ENCODE results near the gene SH3BGRL2. TPM values are rescaled to one million over a fixed set of nuclear protein-coding genes. Genes with fewer than 3 reads are reported as not detected.

The SH3BGRL2 gene
- total RNA-seq, 1 experiment from 2014 or later: 11.8 TPM

GRCh38 chr6:79621579-79621978 is 9.6 kb upstream of the SH3BGRL2 start:
- no peak overlapping the region for H2BK12ac ChIP-seq (ENCODE audit: insufficient read length, low read depth, low read length)
- H3K9me3 Mint-ChIP-seq: no peaks in the 10 kb centered on the region
- H3K4me1 Mint-ChIP-seq: 0 out of 4 replicates have a peak, but pooled peaks cover 0 to 5% of the 10 kb centered on the region in 2 experiments
- no peak overlapping the region for H3K9ac ChIP-seq (ENCODE audit: extremely low read depth, insufficient read length, low read length)
- no peak for TF ChIP-seq CTCF (conservative IDR thresholded peaks at IDR 0.05)
- H4K91ac ChIP-seq (ENCODE audit: insufficient read length, low read depth, low read length): no peak overlapping the region
- H3K36me3 Mint-ChIP-seq (ENCODE audit: insufficient read depth in 1 of 3, low read depth in 3 of 3): no peaks in the 10 kb centered on the region
- no peaks in the 10 kb centered on the region for H4K20me1 ChIP-seq (ENCODE audit: control insufficient read depth, insufficient read depth, insufficient read length)
- H3K4me3 Mint-ChIP-seq: no peak overlapping the region
- H3K4ac ChIP-seq (ENCODE audit: low read depth, low read length): no peak overlapping the region
- no peak overlapping the region for H2AK5ac ChIP-seq (ENCODE audit: insufficient read length, low read length)
- H3K4me2 ChIP-seq (ENCODE audit: insufficient read depth, insufficient read length, low read length): no peak overlapping the region
- no peak overlapping the region for H3K27ac Mint-ChIP-seq
- no CpG with 5 or more reads among the region's 2 CpGs for whole genome bisulfite sequencing (ENCODE audit: extremely low coverage, insufficient read length, low lambda C conversion rate)
- H2AFZ ChIP-seq (ENCODE audit: low read length): no peak overlapping the region
- H3K9me3 ChIP-seq (ENCODE audit: control insufficient read depth, low read depth, low read length): no peaks in the 10 kb centered on the region
- no peak overlapping the region for H2BK15ac ChIP-seq (ENCODE audit: low read depth, low read length)
- H2BK5ac ChIP-seq (ENCODE audit: insufficient read length, low read length): no peak overlapping the region
- no peaks in the 10 kb centered on the region for H3K4me1 ChIP-seq (ENCODE audit: insufficient read depth, low read length)
- H3K56ac ChIP-seq (ENCODE audit: insufficient read length, low read depth, low read length): no peak overlapping the region
- H2BK120ac ChIP-seq (ENCODE audit: low read depth, low read length, poor library complexity, severe bottlenecking): no peak overlapping the region
- no peak overlapping the region for H4K8ac ChIP-seq (replicated peaks; ENCODE audit: insufficient read length, low read depth, low read length)
- no peak for DNase-seq
- H3K27me3 ChIP-seq (ENCODE audit: insufficient read depth, low read length): no peaks in the 10 kb centered on the region
- H3K18ac ChIP-seq (ENCODE audit: insufficient read length, low read depth, low read length): no peak overlapping the region
- no peak overlapping the region for H3K27ac ChIP-seq (ENCODE audit: insufficient read length, low read depth, low read length)
- no peak overlapping the region for H4K5ac ChIP-seq (ENCODE audit: insufficient read length, low read depth, low read length)
- H3K27me3 Mint-ChIP-seq (ENCODE audit: low read depth): no peaks in the 10 kb centered on the region; the same call in 1 of the 2 replicates
- no peak overlapping the region for H2BK20ac ChIP-seq (ENCODE audit: low read depth, low read length, poor library complexity, severe bottlenecking)
- no peak overlapping the region for H3K14ac ChIP-seq (ENCODE audit: insufficient read depth, low read length)
- no peaks in the 10 kb centered on the region for H3K23me2 ChIP-seq (ENCODE audit: insufficient read length, low read depth, low read length, poor library complexity, severe bottlenecking)
- no peaks in the 10 kb centered on the region for H3K79me2 ChIP-seq (ENCODE audit: insufficient read depth, low read length)
- H3K79me1 ChIP-seq (ENCODE audit: insufficient read depth, low read depth, low read length, poor library complexity, severe bottlenecking): no peaks in the 10 kb centered on the region
- H3K23ac ChIP-seq (ENCODE audit: insufficient read length, low read depth, low read length): no peak overlapping the region
- no peak overlapping the region for H3T11ph ChIP-seq (ENCODE audit: low read length)

Measured in H9 (cell line).